ENCODE data around the gene ARHGEF4.
"Not testable (repeated sequence)": the region's sequence is repeated elsewhere in the genome, so short reads cannot be mapped to it uniquely, and the experiment has no call there.

The ARHGEF4 gene

GRCh38 chr2:130892793-130893785 lies 56.4 kb downstream of the ARHGEF4 start:
- DNase-seq = no peak

DNA sequence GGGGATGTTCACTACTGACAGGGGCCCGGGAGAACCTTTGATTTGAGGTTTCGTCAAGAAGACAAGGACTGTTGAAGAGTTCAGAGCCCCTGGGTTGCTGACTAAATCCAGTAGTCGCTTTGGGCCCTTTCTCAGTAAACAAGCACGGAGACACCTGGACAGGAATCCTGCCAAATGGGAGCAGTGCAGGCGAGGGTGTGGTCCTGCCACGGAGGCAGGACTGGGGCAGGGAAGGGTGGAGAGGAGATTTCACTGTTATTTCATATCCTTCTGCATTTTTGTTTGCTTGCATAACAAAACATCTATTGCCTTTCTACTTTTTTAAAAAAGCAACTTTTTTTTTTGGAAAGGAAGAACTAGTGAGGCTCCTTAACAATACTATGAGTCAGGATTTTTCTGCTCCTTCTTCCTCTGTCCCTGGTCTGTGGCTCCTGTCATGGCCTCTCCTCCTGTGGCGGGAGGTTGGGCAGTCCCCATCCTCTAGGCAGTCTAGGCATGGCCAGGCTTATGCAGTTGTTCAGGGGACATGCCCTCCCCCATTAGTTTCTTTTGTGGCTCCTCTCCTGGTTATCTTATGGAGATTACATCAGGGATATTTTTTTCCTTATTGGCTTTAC lies 57.7 kb downstream of the ARHGEF4 start:
- no peak for DNase-seq

- no peak for DNase-seq
Observed at GRCh38 chr2:130896813-130897212, 60.1 kb downstream of the ARHGEF4 start.

- no peak for DNase-seq
Observed at GRCh38 chr2:130898553-130898952, 61.8 kb downstream of the ARHGEF4 start.

DNA sequence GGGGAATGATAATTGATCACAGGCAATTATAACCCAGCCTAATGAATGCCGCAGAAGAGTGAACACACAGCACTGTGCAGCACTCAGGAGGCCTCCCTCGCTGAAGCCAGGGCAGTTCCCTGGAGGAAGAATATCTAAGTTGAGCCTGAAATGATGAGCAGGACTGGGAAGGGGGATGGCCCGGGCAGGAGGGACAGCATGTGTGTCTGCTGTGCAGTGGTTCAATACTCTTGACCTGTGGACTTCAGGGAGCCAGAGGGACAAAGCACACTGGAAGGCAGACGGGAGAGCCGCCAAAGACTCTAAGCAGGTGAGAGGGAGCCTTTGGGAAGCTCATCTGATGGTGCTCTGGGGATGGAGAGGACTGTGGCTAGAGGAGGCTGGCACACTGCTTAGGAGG lies 62.6 kb downstream of the ARHGEF4 start:
- no peak for DNase-seq

- no peak for DNase-seq
Observed at GRCh38 chr2:130901061-130901460, 64.3 kb downstream of the ARHGEF4 start.

GRCh38 chr2:130901626-130902025 lies 64.9 kb downstream of the ARHGEF4 start:
- DNase-seq = not testable (repeated sequence)

DNA sequence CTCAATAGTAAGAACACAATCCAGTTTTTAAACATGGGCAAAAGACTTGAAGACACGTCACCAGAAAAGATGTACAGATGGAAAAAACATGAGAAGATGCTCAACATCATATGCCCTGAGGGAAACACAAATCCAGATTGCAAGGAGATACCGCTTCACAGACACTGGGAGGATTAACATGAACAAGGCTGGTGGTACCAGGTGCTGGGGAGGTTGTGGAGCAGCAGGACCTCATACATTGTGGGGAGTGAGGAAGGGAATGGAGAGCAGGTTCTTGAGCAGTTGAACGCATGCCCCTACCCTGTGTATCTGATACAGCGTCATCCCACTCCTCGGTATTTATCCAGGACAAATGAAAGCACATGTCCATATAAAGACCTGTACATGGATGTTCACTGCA lies 72.1 kb downstream of the ARHGEF4 start:
- no peak for DNase-seq

GRCh38 chr2:130910931-130911330 lies 74.2 kb downstream of the ARHGEF4 start:
- no peak for DNase-seq

GRCh38 chr2:130911482-130911881 lies 74.8 kb downstream of the ARHGEF4 start:
- DNase-seq = no peak

DNA sequence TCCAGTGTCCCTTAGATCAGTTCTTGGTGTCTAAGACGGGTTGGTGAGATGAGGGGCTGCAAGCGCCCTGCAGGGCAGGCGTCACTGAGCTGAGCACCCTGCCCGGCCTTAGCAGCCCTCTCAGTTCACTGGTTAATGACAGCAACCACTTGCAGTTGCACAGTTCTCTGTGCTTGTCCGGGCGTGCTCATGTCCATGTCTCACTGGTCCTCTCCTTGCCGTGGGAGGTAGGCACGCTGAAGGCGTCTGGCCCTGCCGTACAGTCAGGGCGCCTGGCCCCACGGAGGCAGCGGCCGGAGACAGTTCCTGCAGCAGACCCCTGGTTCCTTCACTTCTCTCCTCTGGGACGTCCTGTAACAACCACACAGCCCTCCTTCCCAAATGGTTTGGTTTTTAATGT lies 75.3 kb downstream of the ARHGEF4 start:
- no peak for DNase-seq

- DNase-seq = no peak
Observed at GRCh38 chr2:130912471-130912870, 75.8 kb downstream of the ARHGEF4 start.

DNA sequence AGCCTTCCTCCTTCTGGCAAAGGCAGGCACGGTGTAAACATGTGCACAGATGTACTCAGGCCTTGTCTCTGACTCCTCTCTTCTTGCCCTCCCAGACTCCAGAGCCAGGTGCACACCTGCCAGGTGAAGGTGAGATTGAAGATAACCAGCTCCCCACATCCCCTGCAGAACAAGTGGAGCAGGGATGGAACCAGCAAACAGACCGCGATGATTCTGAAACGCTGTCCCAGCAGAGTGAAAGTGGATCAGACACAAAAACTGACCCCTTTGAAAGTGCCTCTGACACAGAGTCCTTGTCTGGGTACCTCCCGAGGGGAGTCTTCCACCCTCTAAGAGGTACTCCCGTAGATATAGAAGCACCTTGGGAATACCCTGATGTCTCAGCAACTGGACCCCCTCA lies 77.2 kb downstream of the ARHGEF4 start:
- no peak for DNase-seq

DNA sequence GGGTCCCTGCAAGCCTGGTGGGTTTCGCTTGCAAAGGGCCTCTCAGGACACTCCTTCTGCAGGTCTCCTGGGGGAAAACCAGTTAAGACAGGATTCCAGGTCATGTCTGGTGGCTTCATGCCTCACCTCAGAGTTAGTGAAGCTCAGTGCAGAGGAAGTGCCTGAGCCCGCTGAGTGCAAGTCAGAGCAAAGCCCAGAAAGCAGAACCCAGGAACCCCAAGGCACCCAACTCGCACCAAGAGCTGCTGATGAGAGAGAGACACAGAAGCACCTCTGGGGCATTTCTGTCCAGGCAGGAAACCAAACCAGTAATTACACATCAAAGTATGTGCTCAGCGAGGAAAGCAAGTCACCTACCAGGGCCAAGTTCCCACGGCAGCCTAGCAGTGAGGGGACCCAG lies 78.4 kb downstream of the ARHGEF4 start:
- no peak for DNase-seq

- DNase-seq = no peak
Observed at GRCh38 chr2:130915595-130916437, 79.1 kb downstream of the ARHGEF4 start.

GRCh38 chr2:130916438-130916705 lies 79.7 kb downstream of the ARHGEF4 start:
- DNase-seq = no peak

DNA sequence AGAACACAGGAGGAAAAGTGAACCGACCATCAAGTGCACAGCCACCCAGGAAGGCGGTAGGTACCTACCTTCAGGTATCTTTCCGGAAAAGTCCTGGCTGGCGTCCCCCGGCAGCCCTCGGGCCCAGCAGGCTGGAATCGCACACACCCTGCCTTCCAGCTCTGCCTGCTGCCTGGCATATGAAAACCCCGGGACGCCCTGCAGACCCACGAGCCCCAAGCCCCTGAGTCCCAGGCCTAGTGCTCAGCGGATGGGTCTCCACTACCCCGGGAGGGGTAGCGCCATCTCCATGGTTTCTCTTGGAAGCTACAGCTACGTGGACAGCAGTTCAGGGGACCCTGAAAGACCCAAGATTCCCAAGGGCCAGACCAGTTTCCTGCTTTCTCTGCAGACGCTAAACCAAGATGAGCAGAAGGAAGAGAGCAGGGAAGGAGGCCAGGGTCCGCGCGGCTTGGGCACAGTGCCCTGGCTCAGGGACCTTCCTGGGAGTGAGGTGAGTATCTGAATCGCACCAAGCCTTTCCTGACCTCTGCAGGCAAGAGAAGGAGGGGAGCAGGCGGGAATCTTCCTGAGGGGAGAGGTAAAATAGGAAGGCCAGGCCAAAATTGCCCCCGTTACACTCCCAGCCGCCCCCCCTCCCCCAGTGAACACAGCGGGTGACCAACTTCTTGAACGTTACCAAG lies 80.4 kb downstream of the ARHGEF4 start:
- DNase-seq = no peak

- DNase-seq = no peak
Observed at GRCh38 chr2:130918393-130918792, 81.7 kb downstream of the ARHGEF4 start.

DNA sequence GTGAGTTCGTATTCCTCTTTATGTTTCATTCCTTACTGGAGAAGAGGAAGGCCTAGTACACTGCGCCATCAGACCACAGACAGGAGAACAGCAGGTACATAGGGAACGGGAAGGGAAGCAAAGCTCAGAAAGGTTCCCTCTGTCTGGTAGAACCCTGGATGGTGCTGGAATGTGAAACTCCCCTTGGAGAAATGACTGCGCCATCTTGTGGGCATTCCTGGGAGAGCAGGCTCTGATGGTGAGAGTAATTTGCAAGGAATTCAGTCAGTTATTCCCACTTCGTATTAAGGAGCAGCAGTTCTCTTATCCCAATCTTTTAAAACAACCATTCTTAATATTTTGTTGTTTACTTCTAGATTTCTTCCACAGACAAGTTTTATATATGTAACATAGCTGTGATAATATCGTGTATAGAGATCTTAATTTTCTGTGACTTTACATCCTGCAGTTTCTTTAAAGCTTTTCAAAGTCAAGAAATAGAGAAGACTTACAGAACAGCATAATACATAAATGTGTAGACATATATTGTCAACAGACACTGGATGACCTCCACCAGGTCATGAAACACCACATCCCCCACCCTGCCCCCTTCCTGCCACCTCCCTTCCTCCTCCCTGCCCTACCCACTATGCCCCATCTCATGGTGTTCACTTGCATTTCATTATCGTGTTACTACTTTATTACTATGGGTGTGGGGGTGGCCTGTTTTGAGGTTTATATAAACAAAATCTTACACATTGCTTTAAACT lies 83.9 kb downstream of the ARHGEF4 start:
- DNase-seq = peak; percentile 83

DNA sequence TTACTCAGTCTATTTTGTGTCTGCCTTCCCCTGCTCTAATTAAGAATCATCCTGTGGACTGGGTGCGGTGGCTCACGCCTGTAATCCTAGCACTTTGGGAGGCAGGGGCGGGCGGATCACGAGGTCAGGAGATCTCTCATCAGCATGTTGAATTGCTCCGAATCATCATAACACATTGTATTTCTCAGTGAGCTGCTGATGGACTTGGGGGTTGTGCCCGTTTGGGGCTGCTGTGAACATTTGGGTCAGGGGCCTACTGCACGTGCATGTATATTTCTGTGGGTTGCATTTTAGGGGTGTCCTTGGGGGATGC lies 84.4 kb downstream of the ARHGEF4 start:
- no peak for DNase-seq

- DNase-seq = no peak
Observed at GRCh38 chr2:130922417-130922816, 85.7 kb downstream of the ARHGEF4 start.

GRCh38 chr2:130928385-130928784 lies 91.7 kb downstream of the ARHGEF4 start:
- no peak for DNase-seq

Measured in activated CD8-positive, alpha-beta memory T cell treated with anti-CD3 and anti-CD28 coated beads for 24 hours (primary cell).